ENCODE measurements around the gene ARSB. TPM values are rescaled to one million over a fixed set of nuclear protein-coding genes. Genes with fewer than 3 reads are reported as not detected.

The ARSB gene
- total RNA-seq, 4 donors from 2014 or later, result 23.0 to 109 (median 52.6) TPM

DNA sequence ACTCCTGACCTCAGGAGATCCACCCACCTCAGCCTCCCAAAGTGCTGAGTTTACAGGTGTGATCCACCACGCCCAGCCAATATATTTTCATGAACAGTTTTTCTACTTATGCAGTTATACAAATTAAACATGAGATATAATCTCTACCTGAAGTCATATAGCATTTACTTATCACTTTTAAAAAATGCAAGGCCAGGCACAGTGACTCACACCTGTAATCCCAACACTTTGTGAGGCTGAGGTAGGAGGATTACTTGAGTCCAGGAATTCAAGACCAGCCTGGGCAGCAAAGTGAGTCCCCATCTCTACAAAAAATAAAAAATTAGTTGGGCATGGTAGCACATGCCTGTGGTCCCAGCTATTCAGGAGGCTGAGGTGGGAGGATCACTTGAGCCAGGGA, 171.8 kb downstream of the ARSB start:
- WGBS, 2 donors (ENCODE audit: low coverage in 1 of 2), result 100% methylated on average over 1 of the region's 1 CpG; no CpG with 5 or more reads in 1 of the 2 donors
- H3K27me3 ChIP-seq, result no peaks in the 10 kb centered on the region

DNA sequence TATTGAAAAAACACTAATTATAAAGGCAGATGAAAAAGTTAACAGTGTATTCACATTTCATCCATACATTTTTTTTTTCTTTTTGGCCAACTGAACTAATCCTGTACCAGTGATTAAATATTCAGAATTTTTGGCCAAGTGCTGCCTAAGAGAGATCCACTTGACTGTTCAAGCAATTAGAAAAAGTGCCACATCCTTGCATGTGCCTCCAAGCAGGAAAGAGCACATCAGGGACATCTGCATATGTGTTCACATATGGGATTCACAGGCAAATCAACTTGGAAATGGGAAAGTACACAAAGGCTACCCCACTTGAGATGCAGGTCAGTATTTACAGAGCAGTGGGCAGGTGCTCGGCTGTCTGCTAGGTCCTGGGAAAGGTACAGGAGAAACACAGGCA, 173.2 kb downstream of the ARSB start:
- H3K4me1 ChIP-seq, result no peaks in the 10 kb centered on the region
- peaks cover 0 to 9% of the 10 kb centered on the region in 2 donors for H3K36me3 ChIP-seq
- H3K27me3 ChIP-seq, result no peaks in the 10 kb centered on the region
- TF ChIP-seq POLR2AphosphoS5 (IDR thresholded peaks at IDR 0.05) (no peak), POLR2A (IDR thresholded peaks at IDR 0.05) (no peak), EP300 (IDR thresholded peaks at IDR 0.05) (no peak)
- TF ChIP-seq, protein P1, sequence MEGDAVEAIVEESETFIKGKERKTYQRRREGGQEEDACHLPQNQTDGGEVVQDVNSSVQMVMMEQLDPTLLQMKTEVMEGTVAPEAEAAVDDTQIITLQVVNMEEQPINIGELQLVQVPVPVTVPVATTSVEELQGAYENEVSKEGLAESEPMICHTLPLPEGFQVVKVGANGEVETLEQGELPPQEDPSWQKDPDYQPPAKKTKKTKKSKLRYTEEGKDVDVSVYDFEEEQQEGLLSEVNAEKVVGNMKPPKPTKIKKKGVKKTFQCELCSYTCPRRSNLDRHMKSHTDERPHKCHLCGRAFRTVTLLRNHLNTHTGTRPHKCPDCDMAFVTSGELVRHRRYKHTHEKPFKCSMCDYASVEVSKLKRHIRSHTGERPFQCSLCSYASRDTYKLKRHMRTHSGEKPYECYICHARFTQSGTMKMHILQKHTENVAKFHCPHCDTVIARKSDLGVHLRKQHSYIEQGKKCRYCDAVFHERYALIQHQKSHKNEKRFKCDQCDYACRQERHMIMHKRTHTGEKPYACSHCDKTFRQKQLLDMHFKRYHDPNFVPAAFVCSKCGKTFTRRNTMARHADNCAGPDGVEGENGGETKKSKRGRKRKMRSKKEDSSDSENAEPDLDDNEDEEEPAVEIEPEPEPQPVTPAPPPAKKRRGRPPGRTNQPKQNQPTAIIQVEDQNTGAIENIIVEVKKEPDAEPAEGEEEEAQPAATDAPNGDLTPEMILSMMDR (IDR thresholded peaks at IDR 0.05), result no peak
- 63% methylated on average over 1 of the region's 1 CpG; no CpG with 5 or more reads in 1 of the 2 donors for WGBS, 2 donors (ENCODE audit: low coverage in 1 of 2)
- no peak for ATAC-seq
- no peak overlapping the region for H3K27ac ChIP-seq
- no peaks in the 10 kb centered on the region for H3K9me3 ChIP-seq
- no peak overlapping the region for H3K4me3 ChIP-seq

More for the DNA sequence above, 171.8 kb downstream of the ARSB start:
- Histone ChIP-seq H3K4me1 (no peaks in the 10 kb centered on the region), H3K27ac (no peak overlapping the region), H3K9me3 (no peaks in the 10 kb centered on the region), H3K4me3 (no peak overlapping the region), H3K36me3 (peaks cover 0 to 14% of the 10 kb centered on the region in 2 donors)
- no peak for ATAC-seq
- TF ChIP-seq EP300 (IDR thresholded peaks at IDR 0.05), result no peak
- TF ChIP-seq, protein P1 (IDR thresholded peaks at IDR 0.05), result no peak
- no peak for TF ChIP-seq POLR2A (IDR thresholded peaks at IDR 0.05)
- TF ChIP-seq POLR2AphosphoS5 (IDR thresholded peaks at IDR 0.05), result no peak

DNA sequence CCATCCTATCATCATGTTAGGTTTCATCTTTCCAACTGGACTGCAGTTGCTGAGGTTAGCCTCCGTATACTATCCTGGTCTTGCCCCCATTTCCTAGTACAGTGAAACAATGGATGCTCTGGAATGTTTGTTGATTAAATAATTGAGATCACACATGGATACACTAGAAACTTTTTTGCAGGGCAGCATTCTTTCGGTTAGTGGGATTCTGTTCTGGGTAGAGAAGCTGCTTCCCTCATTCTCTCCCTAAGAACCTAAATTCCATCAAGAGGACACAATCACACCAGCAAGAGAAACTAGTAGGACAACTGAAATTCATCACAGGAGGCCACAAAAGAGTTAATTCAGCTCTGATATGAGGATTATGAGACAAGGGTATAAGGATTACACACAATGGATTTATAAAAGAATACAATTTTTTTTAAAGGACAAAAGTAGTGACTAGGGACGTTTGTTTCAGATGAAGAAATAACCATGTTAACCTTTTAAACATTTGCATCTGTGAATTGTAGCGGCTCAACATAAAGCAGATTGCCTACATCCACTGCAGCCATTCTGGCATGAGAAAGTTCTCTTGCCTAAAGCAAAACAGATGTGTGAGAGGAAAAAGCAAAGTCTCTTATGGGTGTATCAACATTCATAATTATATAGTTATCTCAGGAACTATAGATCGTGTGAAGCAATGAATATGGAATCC, 173.8 kb downstream of the ARSB start:
- H3K36me3 ChIP-seq, result peaks cover 0 to 4% of the 10 kb centered on the region in 2 donors
- H3K9me3 ChIP-seq, result no peaks in the 10 kb centered on the region
- H3K27ac ChIP-seq, result no peak overlapping the region
- H3K4me1 ChIP-seq, result no peaks in the 10 kb centered on the region
- no peak for ATAC-seq
- no peak overlapping the region for H3K4me3 ChIP-seq
- 69% methylated on average over 3 to 5 of the region's 5 CpGs for WGBS, 2 donors (ENCODE audit: low coverage in 1 of 2)
- TF ChIP-seq POLR2A (IDR thresholded peaks at IDR 0.05) (no peak), EP300 (IDR thresholded peaks at IDR 0.05) (no peak), POLR2AphosphoS5 (IDR thresholded peaks at IDR 0.05) (no peak)
- TF ChIP-seq, protein P1 (IDR thresholded peaks at IDR 0.05), result no peak
- no peaks in the 10 kb centered on the region for H3K27me3 ChIP-seq

DNA sequence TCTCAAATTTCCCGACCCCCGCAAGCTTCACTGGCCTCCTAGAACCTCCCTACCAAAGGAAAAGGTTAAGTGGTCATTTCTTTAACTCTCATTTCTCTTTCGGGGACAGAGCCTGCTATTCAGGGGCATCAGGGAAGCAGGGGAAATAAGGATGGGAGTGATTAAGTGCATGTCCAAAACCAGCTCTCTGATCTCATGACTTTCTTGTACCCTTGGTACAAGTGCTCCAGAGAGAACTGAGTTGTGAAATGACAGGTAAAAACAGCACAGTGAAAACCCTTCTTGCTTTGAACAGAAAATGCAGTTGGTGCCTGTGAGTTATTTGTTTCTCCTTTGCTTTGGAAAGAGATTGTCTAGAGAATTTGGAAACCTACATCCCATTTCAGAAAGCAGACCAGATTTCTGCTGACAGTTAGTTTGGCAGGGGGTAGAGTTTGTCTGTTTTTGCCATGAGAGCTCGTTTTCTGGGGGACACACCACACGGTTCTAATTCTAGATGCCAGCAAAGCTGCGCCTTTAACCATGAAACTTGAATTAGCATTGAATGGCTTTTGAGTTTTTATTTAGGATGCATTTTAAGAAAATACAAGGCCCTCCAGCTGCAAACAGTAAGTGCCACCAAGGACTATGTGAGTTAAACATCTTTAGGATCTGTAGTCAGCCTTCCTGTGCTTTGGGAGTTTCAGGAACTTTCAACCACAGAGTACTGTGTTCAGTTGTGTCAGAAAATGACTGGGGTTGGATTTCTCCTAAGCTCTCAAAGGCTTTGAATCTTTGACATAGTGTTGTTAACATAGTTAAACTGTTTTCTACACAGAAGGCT, 174.8 kb downstream of the ARSB start:
- Histone ChIP-seq H3K9me3 (no peaks in the 10 kb centered on the region), H3K36me3 (no peaks in the 10 kb centered on the region), H3K4me1 (no peaks in the 10 kb centered on the region), H3K27me3 (no peaks in the 10 kb centered on the region), H3K4me3 (no peak overlapping the region), H3K27ac (no peak overlapping the region)
- no peak for ATAC-seq
- WGBS, 2 donors (ENCODE audit: low coverage in 1 of 2), result 73 to 83% methylated on average over 4 to 5 of the region's 6 CpGs
- TF ChIP-seq, protein P1 (IDR thresholded peaks at IDR 0.05), result no peak
- TF ChIP-seq POLR2A (IDR thresholded peaks at IDR 0.05) (no peak), POLR2AphosphoS5 (IDR thresholded peaks at IDR 0.05) (no peak), EP300 (IDR thresholded peaks at IDR 0.05) (no peak)

Measured in gastroesophageal sphincter (tissue), 4 donors.